HG03159 (cell line): ENCODE data around the gene ARHGAP20.
A peak's percentile ranks its signal among the peaks of the same experiment; 100 is the strongest.

ENCODE experiments used
- ATAC-seq: cut with Tn5 transposase; IDR thresholded peaks from one replicate; pipeline ENCODE4 v1.9.1; 2021; ENCODE audit warnings: mild to moderate bottlenecking, moderate library complexity; ENCODE audit not compliant: unreplicated experiment

Gene ARHGAP20, protein sequence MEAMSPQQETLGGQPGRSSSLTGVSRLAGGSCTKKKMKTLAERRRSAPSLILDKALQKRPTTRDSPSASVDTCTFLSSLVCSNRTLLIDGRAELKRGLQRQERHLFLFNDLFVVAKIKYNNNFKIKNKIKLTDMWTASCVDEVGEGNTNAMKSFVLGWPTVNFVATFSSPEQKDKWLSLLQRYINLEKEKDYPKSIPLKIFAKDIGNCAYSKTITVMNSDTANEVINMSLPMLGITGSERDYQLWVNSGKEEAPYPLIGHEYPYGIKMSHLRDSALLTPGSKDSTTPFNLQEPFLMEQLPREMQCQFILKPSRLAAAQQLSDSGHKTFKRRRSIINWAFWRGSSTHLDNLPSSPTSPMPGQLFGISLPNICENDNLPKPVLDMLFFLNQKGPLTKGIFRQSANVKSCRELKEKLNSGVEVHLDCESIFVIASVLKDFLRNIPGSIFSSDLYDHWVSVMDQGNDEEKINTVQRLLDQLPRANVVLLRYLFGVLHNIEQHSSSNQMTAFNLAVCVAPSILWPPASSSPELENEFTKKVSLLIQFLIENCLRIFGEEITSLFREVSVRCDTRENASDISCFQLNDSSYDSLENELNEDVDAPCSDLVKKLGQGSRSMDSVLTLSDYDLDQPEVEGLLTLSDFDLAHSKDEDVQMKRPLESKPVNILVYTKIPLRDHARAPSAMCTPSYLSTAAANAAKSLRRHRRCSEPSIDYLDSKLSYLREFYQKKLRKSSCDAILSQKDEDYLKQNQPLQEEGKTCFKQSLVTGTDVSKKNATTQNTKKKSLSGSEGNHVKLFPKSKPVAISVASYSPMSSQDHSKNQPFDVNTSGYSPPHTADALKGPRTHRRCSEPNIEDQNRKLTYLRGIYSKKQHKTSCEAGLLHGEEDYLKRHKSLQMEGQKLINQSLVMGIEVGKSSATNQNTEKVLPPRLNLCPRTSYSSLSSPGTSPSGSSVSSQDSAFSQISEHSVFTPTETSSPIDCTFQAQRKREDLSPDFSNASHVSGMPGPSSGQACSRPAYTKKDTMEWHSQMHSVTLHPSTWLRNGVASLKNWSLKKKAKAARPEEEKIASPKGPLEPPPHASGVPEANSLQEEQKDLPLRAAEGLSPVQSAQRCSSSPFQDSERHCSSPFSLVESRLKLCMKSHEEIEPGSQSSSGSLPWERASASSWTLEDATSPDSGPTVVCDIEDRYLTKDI

DNA sequence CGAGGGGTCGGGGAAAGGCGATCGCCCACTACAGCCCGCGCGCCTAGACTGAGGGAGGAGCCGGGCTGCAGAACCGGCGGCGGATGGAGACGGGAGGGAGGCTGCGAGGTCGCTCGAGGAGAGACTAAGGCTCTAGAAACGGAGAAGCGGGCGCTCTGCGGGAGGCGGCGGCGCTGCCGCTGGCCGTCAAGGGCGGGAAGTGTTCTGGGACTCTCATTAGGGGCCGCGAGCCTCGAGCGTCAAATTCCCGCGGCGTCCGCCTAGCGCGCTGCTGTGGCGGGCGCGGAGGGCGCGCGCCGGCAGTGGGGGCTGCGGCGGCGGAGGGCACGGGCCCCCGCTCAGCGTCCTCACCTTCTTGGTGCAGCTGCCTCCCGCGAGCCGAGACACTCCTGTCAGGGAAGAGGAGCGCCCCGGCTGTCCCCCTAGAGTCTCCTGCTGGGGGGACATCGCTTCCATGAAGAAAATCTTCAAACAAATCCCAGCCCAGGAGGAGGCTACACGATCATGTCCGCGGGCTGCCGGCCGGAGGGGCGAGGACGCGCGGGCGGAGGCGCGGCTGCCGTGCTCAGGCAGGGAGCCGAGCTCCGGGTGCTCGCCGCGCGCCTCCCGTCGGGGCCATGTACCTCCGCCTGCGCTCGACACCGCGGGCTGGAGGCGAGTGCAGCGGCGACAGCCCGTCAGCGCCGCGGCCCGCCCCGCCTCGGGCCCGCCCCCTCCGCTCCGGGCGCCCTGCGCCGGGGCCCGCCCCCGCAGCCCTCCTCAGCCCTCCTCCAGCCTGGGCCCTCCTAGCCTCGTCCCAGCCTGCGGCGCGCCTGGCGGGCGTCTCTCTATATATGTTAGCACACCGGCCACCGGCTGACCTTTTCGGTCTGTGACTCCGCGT, at the start of gene ARHGAP20:
ARHGAP20 (minus strand) TSS at position 662 of the 883 bp plus-strand sequence; CDS start at position 456, 206 bp downstream.
- ATAC-seq, result peak; percentile 86

DNA sequence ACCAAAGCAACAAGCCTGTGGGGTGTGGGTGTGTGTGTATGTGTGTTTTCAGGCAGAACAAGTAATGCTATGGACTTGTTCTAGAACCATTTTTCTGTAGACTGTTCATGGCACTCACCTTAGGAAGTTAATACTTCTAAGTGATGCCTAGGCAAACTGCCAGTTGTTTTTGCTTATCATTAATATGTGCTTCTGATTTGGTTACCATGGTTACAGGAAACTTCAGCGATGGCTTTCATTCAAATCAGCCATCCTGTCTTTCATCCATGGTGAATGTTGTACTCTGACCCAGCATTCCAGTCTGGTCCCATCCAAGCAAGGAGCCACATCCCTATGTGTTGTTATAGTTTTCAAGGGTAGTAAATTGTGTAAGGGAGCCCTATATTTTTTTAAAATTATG, 49.8 kb upstream of the ARHGAP20 start:
- ATAC-seq, result no peak

- ATAC-seq, result no peak
These were observed 48.9 kb upstream of the ARHGAP20 start for GRCh38 chr11:110761131-110761530.

DNA sequence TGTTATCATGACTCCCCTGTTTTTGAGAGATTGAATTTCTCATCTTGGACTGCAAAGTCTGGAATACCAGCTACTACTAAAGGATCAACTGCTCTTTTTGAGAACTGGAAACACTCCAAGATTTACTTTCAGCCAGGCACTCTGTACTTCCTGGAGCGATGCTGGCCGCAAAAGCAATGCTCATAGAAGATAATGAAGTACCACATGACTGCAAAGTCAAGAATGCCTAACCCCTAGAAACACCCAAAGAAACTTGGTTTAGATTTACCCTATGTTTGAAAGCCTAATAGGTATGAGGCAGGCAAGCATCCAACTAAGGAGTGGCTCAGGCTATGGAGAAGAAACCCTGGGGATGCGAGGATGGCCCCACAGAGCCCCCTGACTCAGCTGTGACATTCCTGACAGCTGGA, 47.7 kb upstream of the ARHGAP20 start:
- ATAC-seq, result no peak

- no peak for ATAC-seq
These were observed 45.9 kb upstream of the ARHGAP20 start for GRCh38 chr11:110757962-110758755.

DNA sequence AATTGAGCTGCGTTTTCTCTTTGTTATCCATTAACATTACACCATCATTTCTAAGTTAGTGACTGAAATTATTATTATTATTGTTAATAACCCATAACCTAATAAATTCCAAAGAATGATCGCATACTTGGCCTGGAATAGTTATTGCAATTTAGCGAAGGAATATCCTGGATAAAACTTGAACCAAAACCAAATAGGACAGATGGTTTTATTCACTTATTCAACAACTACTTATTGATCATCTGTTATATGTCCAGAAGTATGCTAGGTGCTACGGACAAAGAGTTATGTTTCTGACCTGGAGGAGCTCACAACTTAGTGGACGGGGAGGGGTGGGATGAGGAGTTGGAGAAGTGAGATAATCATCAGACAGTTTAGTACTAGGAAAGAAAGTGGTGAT, 44.8 kb upstream of the ARHGAP20 start:
- ATAC-seq, result no peak

DNA sequence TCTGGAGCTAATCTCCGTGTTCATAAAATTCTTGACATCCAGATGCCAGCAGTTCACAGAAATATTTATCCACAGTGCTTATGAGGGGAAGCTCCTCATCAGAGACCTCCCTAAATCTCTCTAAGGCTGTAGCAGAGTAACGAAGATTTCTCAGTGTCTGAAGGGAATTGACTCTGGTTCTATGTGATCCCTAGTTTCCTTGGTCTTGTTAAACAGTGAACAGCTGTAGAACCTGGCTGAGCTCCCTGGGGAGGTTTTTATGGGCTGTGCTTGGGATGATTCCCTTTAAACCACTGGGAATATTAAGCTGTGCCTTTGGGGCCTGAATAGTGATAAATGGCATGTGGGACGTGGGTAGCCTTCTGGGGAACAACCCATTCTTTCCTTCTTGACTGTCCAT, 43.7 kb upstream of the ARHGAP20 start:
- ATAC-seq, result no peak

DNA sequence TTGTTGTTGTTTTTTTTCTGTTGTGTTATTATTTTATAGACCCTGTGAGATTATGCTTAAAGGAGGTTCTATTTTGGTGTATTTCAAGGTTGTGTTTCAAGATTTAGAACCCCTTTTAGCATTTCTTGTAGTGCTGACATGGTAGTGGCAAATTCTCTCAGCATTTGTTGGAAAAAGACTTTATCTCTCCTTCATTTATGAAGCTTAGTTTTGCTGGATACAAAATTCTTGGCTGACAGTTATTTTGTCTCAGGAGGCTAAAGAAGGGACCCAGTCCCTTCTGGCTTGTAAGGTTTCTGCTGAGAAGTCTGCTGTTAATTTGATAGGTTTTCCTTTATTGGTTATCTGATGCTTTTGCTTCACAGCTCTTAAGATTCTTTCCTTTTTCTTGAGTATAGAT, 40.7 kb upstream of the ARHGAP20 start:
- ATAC-seq, result no peak

DNA sequence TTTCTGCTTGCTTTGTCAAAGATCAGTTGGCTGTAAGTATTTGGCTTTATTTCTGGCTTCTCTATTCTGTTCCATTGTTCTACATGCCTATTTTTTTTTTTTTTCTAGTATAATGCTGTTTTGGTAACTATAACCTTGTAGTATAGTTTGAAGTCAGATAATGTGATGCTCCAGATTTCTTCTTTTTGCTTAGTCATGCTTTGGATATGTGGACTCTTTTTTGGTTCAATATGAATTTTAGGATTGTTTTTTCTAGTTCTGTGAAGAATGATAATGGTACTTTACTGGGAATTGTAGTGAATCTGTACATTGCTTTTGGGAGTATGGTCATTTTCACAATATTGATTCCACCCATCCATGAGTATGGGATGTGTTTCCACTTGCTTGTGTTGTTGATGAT, 37.9 kb upstream of the ARHGAP20 start:
- ATAC-seq, result no peak

DNA sequence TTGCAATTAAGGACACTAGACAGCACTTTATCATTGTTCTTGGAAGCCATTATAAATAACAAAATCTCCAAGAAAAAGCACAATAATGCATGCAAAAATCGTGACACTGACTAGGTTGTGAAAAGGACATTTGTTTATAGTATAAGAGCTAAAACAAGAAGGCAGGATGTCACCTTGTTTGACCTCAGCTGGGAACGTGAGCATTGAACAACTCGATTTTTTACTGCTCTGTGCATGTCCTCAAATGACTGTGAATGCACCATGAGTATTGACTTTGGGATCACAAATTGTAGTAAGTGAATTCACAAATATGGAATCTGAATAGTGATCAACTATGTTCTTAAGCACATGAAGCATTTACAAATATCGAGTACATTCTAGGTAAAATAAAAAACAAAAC, 35.3 kb upstream of the ARHGAP20 start:
- ATAC-seq, result no peak

GRCh38 chr11:110738641-110739040, 26.4 kb upstream of the ARHGAP20 start:
- no peak for ATAC-seq

- ATAC-seq, result no peak
These were observed 25.4 kb upstream of the ARHGAP20 start for GRCh38 chr11:110737593-110737992.

DNA sequence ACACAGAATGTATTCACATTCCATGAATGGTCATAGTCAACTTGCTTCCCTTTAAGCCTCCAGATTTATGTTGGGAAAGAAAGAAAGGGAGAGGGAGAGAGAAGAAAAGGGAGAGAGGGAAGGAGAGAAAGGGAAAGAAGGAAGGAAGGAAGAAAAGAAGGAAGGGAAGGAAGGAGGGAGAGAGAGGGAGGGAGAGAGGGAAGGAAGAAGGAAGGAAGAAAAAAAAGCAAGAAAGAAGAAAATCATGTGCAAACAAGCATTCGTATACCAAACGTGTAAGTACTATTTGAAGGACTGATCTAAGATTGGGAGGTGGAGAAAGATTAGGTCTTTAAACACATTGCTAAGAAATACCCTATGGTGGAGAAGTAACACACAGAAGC, 23.9 kb upstream of the ARHGAP20 start:
- ATAC-seq, result no peak

DNA sequence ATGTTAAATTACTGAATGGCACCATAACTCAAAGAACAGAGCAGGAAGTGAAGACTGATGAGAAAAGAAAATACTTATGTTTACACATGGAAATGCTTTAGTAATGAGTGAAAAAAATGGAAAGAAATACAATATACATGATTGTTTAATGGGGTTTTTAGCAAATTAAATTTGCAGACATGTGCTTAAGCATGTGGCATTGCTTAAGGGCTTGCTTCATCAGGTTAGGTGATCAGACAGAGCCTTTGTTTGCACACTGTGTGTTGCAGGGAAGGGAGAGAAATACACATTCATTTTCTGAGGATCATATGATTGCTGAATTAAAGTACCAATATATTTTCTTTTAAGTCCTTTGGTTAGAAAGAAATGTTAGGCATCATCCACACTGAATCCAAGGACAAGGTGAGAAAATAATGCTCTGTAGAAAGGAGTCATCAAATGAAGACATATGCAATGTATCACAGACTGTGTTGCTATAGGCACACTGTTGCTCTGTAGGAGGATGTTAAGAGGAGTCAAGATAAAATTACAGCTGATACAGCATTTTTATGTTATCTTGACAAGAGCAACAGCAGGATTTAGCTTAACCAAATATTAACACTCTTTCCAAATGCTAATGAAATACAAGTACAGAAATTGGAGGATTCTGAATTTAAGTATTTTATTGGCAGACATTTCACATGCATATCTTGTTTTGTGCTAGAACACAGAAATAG, 23.4 kb upstream of the ARHGAP20 start:
- no peak for ATAC-seq

GRCh38 chr11:110734790-110735189, 22.6 kb upstream of the ARHGAP20 start:
- ATAC-seq, result no peak

GRCh38 chr11:110730773-110731172, 18.5 kb upstream of the ARHGAP20 start:
- no peak for ATAC-seq

- no peak for ATAC-seq
These were observed 16.6 kb upstream of the ARHGAP20 start for GRCh38 chr11:110728883-110729282.

DNA sequence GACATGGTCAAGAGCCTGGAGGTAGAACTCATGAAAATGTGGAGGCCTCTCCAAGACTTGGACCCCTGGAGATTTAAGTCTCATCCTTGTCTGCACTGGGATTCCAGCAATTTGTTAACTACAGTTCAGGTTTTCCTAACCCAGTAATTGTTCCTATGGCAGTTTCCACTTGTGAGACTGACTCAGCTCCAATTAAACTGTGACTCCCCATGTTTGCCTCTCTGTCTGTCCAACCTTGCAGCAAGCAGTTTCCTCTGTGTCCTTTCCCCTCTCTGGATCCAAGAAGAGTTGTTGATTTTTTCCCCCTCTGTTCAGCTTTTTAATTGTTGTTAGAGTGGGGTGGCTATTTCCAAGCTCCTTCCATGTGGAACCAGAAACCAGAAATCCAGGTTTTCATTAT, 16.2 kb upstream of the ARHGAP20 start:
- ATAC-seq, result no peak

DNA sequence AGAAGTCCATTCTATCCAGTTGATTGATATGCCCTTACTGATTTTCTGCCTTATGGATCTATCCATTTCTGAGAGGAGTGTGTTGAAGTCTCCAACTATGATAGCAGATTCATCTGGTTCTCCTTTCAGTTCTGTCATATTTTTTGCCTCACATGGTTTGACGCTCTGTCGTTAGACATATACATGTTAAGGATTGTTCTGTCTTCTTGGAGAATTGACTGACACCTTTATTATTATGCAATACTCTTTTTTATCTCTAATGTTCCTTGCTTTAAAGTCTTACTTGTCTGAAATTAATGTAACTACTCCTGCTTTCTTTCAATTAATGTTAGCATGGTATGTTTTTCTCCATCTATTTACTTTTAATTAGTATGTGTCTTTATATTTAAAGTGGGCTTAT, 12.1 kb upstream of the ARHGAP20 start:
- no peak for ATAC-seq
